H1 (cell line): Measurements from ENCODE around the gene DOK3. TPM values are rescaled to one million over a fixed set of nuclear protein-coding genes. Genes with fewer than 3 reads are reported as not detected.

Source experiments
- CTCF ChIA-PET: fragments of 300-600 bp; sonication (Branson Sonifier 250); formaldehyde crosslinking; loops from one replicate; lab custom pipeline; 2021; ENCODE audit not compliant: partially characterized antibody; lab: Charles Lee
- POLR2A ChIA-PET: fragments of 300-600 bp; sonication (Branson Sonifier 250); formaldehyde crosslinking; loops from one replicate; lab custom pipeline; 2021; ENCODE audit warnings: inconsistent platforms; ENCODE audit not compliant: partially characterized antibody; lab: Charles Lee
- DNase-seq, 2 experiments: peaks; one replicate each; pipeline versions ENCODE4 v3.0.0 to v3.0.0-alpha.2; 2010 to 2022; ENCODE audit warnings: low spot score in 2 of 2, low read depth in 1 of 2, mixed read lengths in 1 of 2
- FAIRE-seq: peaks from 2 replicates; lab custom pipeline; 2011; peaks lifted over from hg19 to GRCh38; lab: Jason Lieb, UNC
- H2AFZ ChIP-seq: 2 replicates; pipeline ENCODE4 v1.8.1; 2012; ENCODE audit warnings: low read length, inconsistent platforms
- H2AK5ac ChIP-seq: 2 replicates; pipeline ENCODE4 v1.6.1; 2013; ENCODE audit warnings: low read depth, low read length
- H2BK120ac ChIP-seq: replicated peaks from 2 replicates; pipeline ENCODE3; 2013; ENCODE audit warnings: low read depth, low read length, inconsistent platforms
- H2BK12ac ChIP-seq: 2 replicates; pipeline ENCODE4 v1.6.1; 2013; ENCODE audit warnings: low read depth, low read length
- H2BK15ac ChIP-seq: 2 replicates; pipeline ENCODE4 v1.6.1; 2013; ENCODE audit warnings: low read length
- H2BK20ac ChIP-seq: 2 replicates; pipeline ENCODE4 v1.6.1; 2013; ENCODE audit warnings: low read length
- H2BK5ac ChIP-seq: 2 replicates; pipeline ENCODE4 v1.6.1; 2013; ENCODE audit warnings: low read depth, low read length
- H3K14ac ChIP-seq: 2 replicates; pipeline ENCODE4 v1.6.1; 2013; ENCODE audit warnings: inconsistent platforms; ENCODE audit not compliant: insufficient read length
- H3K18ac ChIP-seq: 2 replicates; pipeline ENCODE4 v1.6.1; 2013; ENCODE audit warnings: low read length; ENCODE audit errors: extremely low read depth
- H3K23ac ChIP-seq: 2 replicates; pipeline ENCODE4 v1.6.1; 2013; ENCODE audit warnings: inconsistent platforms; ENCODE audit not compliant: insufficient read length
- H3K23me2 ChIP-seq: 2 replicates; pipeline ENCODE4 v1.6.1; 2013; ENCODE audit warnings: low read depth, low read length
- H3K27ac ChIP-seq: 2 replicates; pipeline ENCODE4 v1.6.1; 2011; ENCODE audit warnings: low read depth, low read length, inconsistent platforms
- H3K27me3 ChIP-seq, 4 experiments: replicated peaks in 1 of 4; 1 replicate in 1 of 4; 2 replicates in 3 of 4; pipeline versions ENCODE4 v1.6.1 to v1.8.1; 2011 to 2013; ENCODE audit warnings: low read length in 3 of 4, mild to moderate bottlenecking in 3 of 4, inconsistent platforms in 2 of 4, mixed read lengths in 2 of 4, moderate library complexity in 1 of 4; ENCODE audit not compliant: control insufficient read depth in 3 of 4, insufficient read depth in 3 of 4; ENCODE audit errors: extremely low read depth in 1 of 4
- H3K36me3 ChIP-seq, 4 experiments: 2 replicates each; pipeline versions ENCODE4 v1.6.1 to v1.8.1; 2011 to 2013; ENCODE audit warnings: mild to moderate bottlenecking in 4 of 4, low read length in 3 of 4, moderate library complexity in 2 of 4, control low read depth in 1 of 4, inconsistent platforms in 1 of 4; ENCODE audit not compliant: insufficient read depth in 4 of 4, control insufficient read depth in 2 of 4
- H3K4ac ChIP-seq: replicated peaks from 2 replicates; pipeline ENCODE3; 2013; ENCODE audit warnings: low read length, low read depth, mixed read lengths, inconsistent platforms; ENCODE audit not compliant: insufficient read length
- H3K4me1 ChIP-seq, 4 experiments: replicated peaks in 1 of 4; 1 replicate in 1 of 4; 2 replicates in 3 of 4; pipeline versions ENCODE4 v1.6.1 to v1.8.1; 2011 to 2013; ENCODE audit warnings: low read length in 3 of 4, inconsistent platforms in 2 of 4, mixed read lengths in 1 of 4; ENCODE audit not compliant: insufficient read depth in 4 of 4, control insufficient read depth in 3 of 4
- H3K4me2 ChIP-seq, 2 experiments: 2 replicates each; pipeline versions ENCODE4 v1.6.1 to v1.8.1; 2011 to 2013; ENCODE audit warnings: low read depth in 2 of 2, low read length in 2 of 2, control low read depth in 1 of 2, inconsistent platforms in 1 of 2, mild to moderate bottlenecking in 1 of 2; ENCODE audit not compliant: insufficient read depth in 1 of 2
- H3K4me3 ChIP-seq, 4 experiments: fragments of 200-600, 300-600 bp in 1 of 4; sonication (generic), shearing (Covaris generic), sonication (Bioruptor Twin) in 1 of 4; 2 replicates each; pipeline versions ENCODE4 v1.5.1 to v1.8.1; 2011 to 2016; ENCODE audit warnings: low read length in 4 of 4, low read depth in 3 of 4, control low read depth in 2 of 4, inconsistent platforms in 2 of 4, mild to moderate bottlenecking in 2 of 4, mixed read lengths in 1 of 4, moderate library complexity in 1 of 4; ENCODE audit not compliant: insufficient read depth in 2 of 4; ENCODE audit errors: extremely low read depth in 1 of 4
- H3K56ac ChIP-seq: replicated peaks from 2 replicates; pipeline ENCODE3; 2013; ENCODE audit warnings: low read depth, mild to moderate bottlenecking, mixed read lengths, low read length, inconsistent platforms; ENCODE audit not compliant: insufficient read length
- H3K79me1 ChIP-seq: 2 replicates; pipeline ENCODE4 v1.6.1; 2013; ENCODE audit warnings: low read depth, low read length, control low read depth
- H3K79me2 ChIP-seq, 2 experiments: 2 replicates each; pipeline versions ENCODE4 v1.6.1 to v1.8.1; 2012 to 2013; ENCODE audit warnings: low read length in 2 of 2, mild to moderate bottlenecking in 2 of 2, inconsistent platforms in 1 of 2; ENCODE audit not compliant: insufficient read depth in 2 of 2, control insufficient read depth in 1 of 2
- H3K9ac ChIP-seq, 4 experiments: replicated peaks in 1 of 4; 1 replicate in 1 of 4; 2 replicates in 3 of 4; pipeline versions ENCODE4 v1.6.1 to v1.8.1; 2011 to 2013; ENCODE audit warnings: low read depth in 3 of 4, low read length in 3 of 4, control low read depth in 2 of 4, mild to moderate bottlenecking in 2 of 4, moderate library complexity in 2 of 4, inconsistent platforms in 1 of 4; ENCODE audit errors: extremely low read depth in 1 of 4
- H3K9me3 ChIP-seq, 2 experiments: 2 replicates each; pipeline versions ENCODE4 v1.6.1 to v1.8.1; 2012 to 2013; ENCODE audit warnings: mild to moderate bottlenecking in 2 of 2, moderate library complexity in 2 of 2, control low read depth in 1 of 2, inconsistent platforms in 1 of 2, low read depth in 1 of 2, low read length in 1 of 2, mixed read lengths in 1 of 2; ENCODE audit not compliant: insufficient read depth in 2 of 2
- H4K20me1 ChIP-seq, 2 experiments: replicated peaks in 1 of 2; 2 replicates each; pipeline versions ENCODE3 to v1.8.1; 2011 to 2013; ENCODE audit warnings: inconsistent platforms in 2 of 2, low read length in 2 of 2, mild to moderate bottlenecking in 1 of 2; ENCODE audit not compliant: insufficient read depth in 2 of 2, control insufficient read depth in 1 of 2
- H4K5ac ChIP-seq: 2 replicates; pipeline ENCODE4 v1.6.1; 2013; ENCODE audit warnings: low read length, low read depth, mixed read lengths, inconsistent platforms; ENCODE audit not compliant: insufficient read length
- H4K8ac ChIP-seq: 2 replicates; pipeline ENCODE4 v1.8.0; 2013; ENCODE audit warnings: mild to moderate bottlenecking, moderate library complexity, low read length, inconsistent platforms; ENCODE audit not compliant: insufficient read depth; ENCODE audit errors: extremely low read depth
- H4K91ac ChIP-seq: replicated peaks from 2 replicates; pipeline ENCODE3; 2013; ENCODE audit warnings: low read length, mixed read lengths, inconsistent platforms; ENCODE audit not compliant: insufficient read length
- BCL11A ChIP-seq, 2 experiments: IDR thresholded peaks; one replicate each; pipeline ENCODE4 v1.6.1; 2011; ENCODE audit warnings: low read depth in 2 of 2, low read length in 2 of 2, mild to moderate bottlenecking in 2 of 2
- CBX5 ChIP-seq: fragments of 300-800, 300-1000 bp; sonication (generic); IDR thresholded peaks from 2 replicates; pipeline ENCODE4 v1.7.1; 2016; ENCODE audit warnings: antibody characterized with exemption, low read length, low read depth
- CREB1 ChIP-seq: IDR thresholded peaks from 2 replicates; pipeline ENCODE4 v1.6.1; 2012; ENCODE audit warnings: inconsistent platforms
- CTBP2 ChIP-seq: IDR thresholded peaks from 2 replicates; pipeline ENCODE4 v1.7.0; 2011; ENCODE audit warnings: borderline replicate concordance, mild to moderate bottlenecking, moderate library complexity, mixed read lengths, low read length; ENCODE audit not compliant: insufficient read depth, insufficient read length
- GABPA ChIP-seq: IDR thresholded peaks from 2 replicates; pipeline ENCODE4 v1.6.1; 2011; ENCODE audit warnings: mild to moderate bottlenecking, low read length, moderate library complexity, borderline replicate concordance; ENCODE audit not compliant: insufficient read depth
- HDAC2 ChIP-seq, 2 experiments: fragments of 300-600 bp in 1 of 2; sonication (generic) in 1 of 2; IDR thresholded peaks; 2 replicates each; pipeline ENCODE4 v1.6.1; 2011 to 2012; ENCODE audit warnings: low read depth in 2 of 2, low read length in 2 of 2, mild to moderate bottlenecking in 2 of 2, moderate library complexity in 2 of 2, borderline replicate concordance in 1 of 2, inconsistent platforms in 1 of 2
- POLR2A ChIP-seq, 2 experiments: IDR thresholded peaks; 1 replicate in 1 of 2; 2 replicates in 1 of 2; pipeline ENCODE4 v1.6.1; 2011; ENCODE audit warnings: low read depth in 2 of 2, low read length in 2 of 2, mild to moderate bottlenecking in 2 of 2; ENCODE audit errors: control extremely low read depth in 1 of 2
- POLR2AphosphoS5 ChIP-seq: IDR thresholded peaks from 2 replicates; pipeline ENCODE4 v1.6.1; 2011; ENCODE audit warnings: low read depth, low read length
- RXRA ChIP-seq: IDR thresholded peaks from 2 replicates; pipeline ENCODE4 v1.6.1; 2011; ENCODE audit warnings: low read depth, mild to moderate bottlenecking, low read length, moderate library complexity; ENCODE audit not compliant: insufficient read depth
- SP4 ChIP-seq: IDR thresholded peaks from 2 replicates; pipeline ENCODE4 v1.6.1; 2012; ENCODE audit warnings: low read length, inconsistent platforms
- TAF1 ChIP-seq: IDR thresholded peaks from 2 replicates; pipeline ENCODE4 v1.6.1; 2011; ENCODE audit warnings: mild to moderate bottlenecking, low read depth, low read length
- TEAD4 ChIP-seq: IDR thresholded peaks from 2 replicates; pipeline ENCODE4 v1.6.1; 2012; ENCODE audit warnings: low read depth, low read length, inconsistent platforms, mixed read lengths
- WGBS, 2 experiments: shearing (Covaris generic) in 1 of 2; methylation state at CpG; one replicate each; pipeline versions ENCODE4 v1.1.6 to v1.1.7; 2013 to 2015; ENCODE audit warnings: low lambda C conversion rate in 2 of 2, mixed read lengths in 2 of 2, inconsistent platforms in 1 of 2, low coverage in 1 of 2, missing lambda C conversion rate in 1 of 2; ENCODE audit not compliant: insufficient replicate concordance in 2 of 2, insufficient coverage in 1 of 2, insufficient read length in 1 of 2; ENCODE audit errors: extremely low coverage in 1 of 2, missing lambda C conversion rate in 1 of 2; 5-methylcytosine and 5-hydroxymethylcytosine counted together
- polyA plus RNA-seq, 7 experiments: library from polyadenylated mRNA; depleted of rRNA in 3 of 7; stranded (reverse) in 5 of 7; unstranded in 2 of 7; fragments of >200 nt in 5 of 7; fragments of 200-250 nt in 2 of 7; gene quantifications; 1 replicate in 5 of 7; 2 replicates in 1 of 7; 4 replicates in 1 of 7; pipeline versions ENCODE4 v1.2.1 to v1.2.3, GENCODE V29; 2011 to 2013; ENCODE audit warnings: missing spikeins in 2 of 7, mixed read lengths in 2 of 7
- total RNA-seq: library from RNA; stranded (reverse); fragmentation: NEBNext Ultra II Directional; extraction: Animal tissue kit (Norgen Biotek cat#: 25700); gene quantifications from 2 replicates; pipeline ENCODE4 v1.2.1, GENCODE V29; 2021

DOK3 gene
- total and polyA plus RNA-seq, 2 of the 8 experiments (the other 6 are each of a cell fraction or from before 2014, with no cell fraction given), result 4.2 to 6.4 TPM

GRCh38 chr5:177475563-177476427 lies 33.8 kb downstream of the DOK3 start:
- Histone ChIP-seq H4K8ac (peak overlapping the region; percentile 31; the same call in 1 of the 2 replicates), H3K23me2 (peaks cover 3% of the 10 kb centered on the region), H3K4me2 (no peak overlapping the region), H3K9me3 (no peaks in the 10 kb centered on the region), H4K5ac (no peak overlapping the region), H3K27me3 (no peaks in the 10 kb centered on the region), H3K9ac (no peak overlapping the region), H2BK15ac (0 out of 2 replicates have a peak overlapping the region, but pooled peaks have one; percentile 81), H2AK5ac (no peak overlapping the region), H3K4me1 (peaks cover 11 to 32% (median 26%) of the 10 kb centered on the region in 4 experiments), H3K79me2 (peaks cover 14 to 19% of the 10 kb centered on the region in 2 experiments), H3K18ac (no peak overlapping the region), H3K14ac (no peak overlapping the region), H3K23ac (no peak overlapping the region), H2BK120ac (no peak overlapping the region), H3K4ac (no peak overlapping the region), H2BK5ac (no peak overlapping the region), H2BK12ac (peak overlapping the region; percentile 27; the same call in 1 of the 2 replicates), H3K36me3 (peaks cover under 1 to 14% (median 5%) of the 10 kb centered on the region in 4 experiments; a peak in 4 of 8 replicates), H4K91ac (no peak overlapping the region), H3K4me3 (no peak overlapping the region), H4K20me1 (peaks cover 7 to 12% of the 10 kb centered on the region in 2 experiments), H3K27ac (no peak overlapping the region; the same call in 1 of the 2 replicates), H2BK20ac (no peak overlapping the region), H3K56ac (no peak overlapping the region), H3K79me1 (peaks cover 4% of the 10 kb centered on the region), H2AFZ (no peak overlapping the region)
- no peak for FAIRE-seq
- no peak for DNase-seq
- CTCF ChIA-PET, result interaction anchor here (0.8 to 10.4 kb wide), 7 partner anchors 16 to 166 kb away, joined by 3 to 162 read pairs (median 11); partner anchors contain the start of gene PDLIM7
- 82% methylated on average over 11 of the region's 11 CpGs; no CpG with 5 or more reads in 1 of the 2 experiments for WGBS, 2 experiments
- POLR2A ChIA-PET, result interaction anchor here (0.6 to 67.5 kb wide), 3 partner anchors 4 to 45 kb away, joined by 3 to 3349 read pairs (median 3349); partner anchors contain the start of genes DBN1, DOK3, PDLIM7 and PRR7
- TF ChIP-seq POLR2A (IDR thresholded peaks at IDR 0.05; ENCODE audit: control extremely low read depth in 1 of 2, low read depth in 2 of 2, low read length in 2 of 2), result no peak
- no peak for TF ChIP-seq RXRA
- no peak for TF ChIP-seq TEAD4
- TF ChIP-seq CTBP2, result no peak
- TF ChIP-seq SP4, result no peak
- TF ChIP-seq HDAC2 (IDR thresholded peaks at IDR 0.05; ENCODE audit: borderline replicate concordance in 1 of 2, low read depth in 2 of 2, low read length in 2 of 2), result no peak
- no peak for TF ChIP-seq GABPA
- no peak for TF ChIP-seq BCL11A (IDR thresholded peaks at IDR 0.05; ENCODE audit: low read depth in 2 of 2, low read length in 2 of 2)
- no peak for TF ChIP-seq TAF1
- no peak; the same call in 1 of the 2 replicates for TF ChIP-seq POLR2AphosphoS5
- no peak for TF ChIP-seq CBX5
- TF ChIP-seq CREB1, result no peak
